HG02588 (cell line): ENCODE results near the gene NBEAL1.
"Not testable (repeated sequence)": the region's sequence is repeated elsewhere in the genome, so short reads cannot be mapped to it uniquely, and the experiment has no call there.

Experiments
- ATAC-seq: cut with Tn5 transposase; IDR thresholded peaks from one replicate; pipeline ENCODE4 v1.9.1; 2021; ENCODE audit warnings: mild to moderate bottlenecking, moderate library complexity; ENCODE audit not compliant: unreplicated experiment

Gene NBEAL1

DNA sequence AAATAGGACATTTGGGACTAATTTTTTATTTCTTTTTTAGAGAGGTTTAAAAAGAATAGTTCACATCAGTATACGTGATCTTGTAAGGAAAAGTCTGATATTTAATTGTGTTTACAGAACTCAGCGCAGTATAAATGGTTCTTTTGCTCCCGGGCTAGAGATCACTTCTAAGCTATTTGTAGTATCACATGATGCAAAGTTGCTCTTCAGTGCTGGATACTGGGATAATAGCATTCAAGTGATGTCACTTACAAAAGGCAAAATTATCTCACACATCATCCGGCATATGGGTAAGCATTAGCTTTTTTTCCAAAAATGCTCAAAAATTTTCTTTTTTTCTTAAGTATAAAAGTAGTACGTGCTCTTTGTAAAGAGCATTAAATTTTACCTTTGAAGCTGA lies 186.8 kb downstream of the NBEAL1 start:
- ATAC-seq = no peak

DNA sequence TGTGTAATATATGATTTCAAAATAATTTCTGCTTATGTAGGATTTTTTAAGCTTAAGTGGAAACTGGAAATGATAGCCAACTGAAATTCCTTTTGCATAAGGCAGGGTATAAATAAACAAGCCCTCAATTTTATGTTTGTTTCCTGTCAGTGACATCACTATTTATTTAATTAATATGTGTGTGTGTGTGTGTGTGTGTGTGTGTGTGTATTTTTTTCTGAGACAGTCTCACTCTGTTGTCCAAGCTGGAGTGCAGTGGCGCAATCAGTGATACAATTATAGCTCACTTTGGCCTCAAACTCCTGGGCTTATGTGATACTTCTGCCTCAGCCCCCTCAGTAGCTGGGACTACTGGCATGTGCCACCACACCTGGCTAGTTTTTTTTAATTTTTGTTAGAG lies 194.9 kb downstream of the NBEAL1 start:
- no peak for ATAC-seq

DNA sequence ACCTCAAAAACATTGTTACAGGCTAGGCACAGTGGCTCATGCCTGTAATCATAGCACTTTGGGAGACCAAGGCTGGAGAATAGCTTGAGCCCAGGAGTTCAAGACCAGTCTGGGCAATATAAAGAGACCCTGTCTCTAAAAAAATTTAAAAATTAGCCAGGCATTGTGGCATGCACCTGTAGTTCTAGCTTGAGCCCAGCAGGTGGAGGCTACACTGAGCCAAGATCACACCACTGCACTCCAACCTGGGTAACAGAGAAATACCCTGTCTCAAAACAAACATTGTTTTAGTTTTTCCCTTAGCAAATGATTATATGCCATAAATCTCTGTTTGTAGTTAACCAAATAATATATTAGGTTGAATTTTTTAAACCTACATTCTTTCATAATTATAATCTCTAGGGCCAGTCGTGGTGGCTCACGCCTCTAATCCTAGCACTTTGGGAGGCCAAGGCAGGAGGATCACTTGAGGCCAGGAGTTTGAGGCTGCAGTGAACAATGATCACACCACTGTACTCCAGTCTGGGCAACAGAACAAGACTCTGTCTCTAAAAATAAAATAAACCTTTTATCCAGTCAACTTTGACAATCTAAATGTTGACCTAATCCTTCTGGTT lies 210.9 kb downstream of the NBEAL1 start:
- ATAC-seq = no peak

DNA sequence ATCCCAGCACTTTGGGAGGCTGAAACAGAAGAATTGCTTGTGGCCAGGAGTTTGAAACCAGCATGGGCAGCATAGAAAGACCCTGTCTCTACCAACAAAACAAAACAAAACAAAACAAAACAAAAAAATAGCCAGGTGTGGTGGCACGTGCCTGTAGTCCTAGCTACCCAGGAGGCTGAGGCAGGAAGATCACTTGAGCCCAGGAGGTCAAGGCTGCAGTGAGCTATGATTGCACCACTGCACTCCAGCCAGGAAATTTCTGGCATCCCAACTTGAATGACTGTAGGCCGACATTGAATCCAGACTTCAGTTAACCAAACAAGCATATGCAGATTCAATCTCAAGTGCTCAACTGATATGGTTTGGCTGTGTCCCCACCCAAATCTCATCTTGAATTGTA lies 215.0 kb downstream of the NBEAL1 start:
- not testable (repeated sequence) for ATAC-seq

DNA sequence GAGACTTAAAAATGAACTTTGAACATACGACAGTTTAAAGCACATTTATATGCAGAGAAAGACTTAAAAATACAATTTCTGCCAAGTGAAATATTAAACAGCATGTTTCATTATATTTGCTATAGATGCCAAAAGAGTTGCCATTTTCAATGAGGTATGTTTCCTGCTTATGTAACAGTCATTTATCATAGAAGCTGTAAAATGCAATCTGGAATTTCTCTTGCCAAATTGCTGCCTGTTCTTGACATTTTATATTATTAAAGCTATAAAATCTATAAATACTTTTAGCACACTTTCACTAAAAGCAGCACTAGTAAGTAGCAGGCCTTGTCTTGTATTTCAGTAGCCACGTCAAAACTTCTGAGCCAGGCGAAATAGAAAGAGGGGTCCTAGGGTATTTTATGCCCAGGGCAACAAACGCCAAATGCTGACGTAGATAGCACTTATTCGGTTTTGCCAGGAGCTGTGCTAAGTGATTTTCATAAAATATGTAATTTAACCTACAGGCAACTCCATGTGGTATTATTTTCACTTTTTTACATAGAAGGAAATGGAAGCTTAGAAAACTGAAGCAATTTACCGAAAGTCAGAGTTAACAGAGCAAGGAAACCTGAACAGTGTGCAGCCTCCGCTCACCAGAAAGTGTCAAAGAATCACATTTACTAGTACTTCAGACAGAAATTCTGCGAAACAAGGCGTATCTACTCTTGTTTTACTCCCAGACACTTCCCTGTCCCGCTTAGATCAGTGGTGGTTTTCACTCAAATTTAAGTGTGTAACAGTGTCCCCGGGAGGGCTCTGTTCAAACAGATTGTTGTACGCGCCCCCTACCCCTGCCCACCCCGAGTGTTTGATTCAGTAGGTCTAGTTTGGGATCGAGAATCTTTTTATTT lies 222.9 kb downstream of the NBEAL1 start:
- ATAC-seq = no peak

GRCh38 chr2:203238292-203238703 lies 223.6 kb downstream of the NBEAL1 start:
- no peak for ATAC-seq

- ATAC-seq = peak; percentile 85
Measured at GRCh38 chr2:203238704-203239526, 224.2 kb downstream of the NBEAL1 start, which contains the start of gene CYP20A1. CYP20A1 (plus strand) TSS chr2:203239018; CDS start chr2:203239063, 45 bp downstream.

DNA sequence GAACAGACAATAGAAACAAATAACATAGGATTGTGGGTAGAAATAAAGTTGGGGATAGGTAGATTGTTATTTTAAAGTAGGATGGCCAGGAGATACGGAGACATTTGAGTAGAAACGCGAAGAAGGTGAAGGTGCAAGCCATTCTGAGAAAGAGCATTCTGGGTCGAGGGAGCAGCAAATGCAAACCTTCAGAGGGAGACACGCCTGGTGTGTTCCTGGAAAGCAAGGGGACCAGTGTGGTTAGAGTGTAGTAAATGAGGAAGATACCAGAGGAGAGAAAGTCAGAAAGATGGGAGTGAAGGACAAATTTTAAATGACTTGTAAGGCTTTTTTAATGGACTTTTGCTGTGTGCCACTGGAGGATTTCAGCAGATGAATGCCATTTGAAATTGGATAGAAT lies 225.8 kb downstream of the NBEAL1 start:
- ATAC-seq = no peak

- no peak for ATAC-seq
Measured at GRCh38 chr2:203242518-203242917, 227.8 kb downstream of the NBEAL1 start.

DNA sequence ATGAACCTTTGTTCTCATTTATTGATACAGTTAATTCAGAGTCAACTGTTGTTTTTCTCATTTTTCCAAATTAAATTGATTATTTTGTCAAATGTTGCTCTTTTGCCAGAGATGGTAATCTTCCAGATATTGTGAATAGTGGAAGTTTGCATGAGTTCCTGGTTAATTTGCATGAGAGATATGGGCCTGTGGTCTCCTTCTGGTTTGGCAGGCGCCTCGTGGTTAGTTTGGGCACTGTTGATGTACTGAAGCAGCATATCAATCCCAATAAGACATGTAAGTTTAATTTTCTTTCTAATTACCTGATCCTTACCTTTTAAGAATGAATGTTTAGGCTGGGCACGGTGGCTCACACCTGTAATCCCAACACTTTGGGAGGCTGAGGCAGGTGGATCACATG lies 232.0 kb downstream of the NBEAL1 start:
- no peak for ATAC-seq

DNA sequence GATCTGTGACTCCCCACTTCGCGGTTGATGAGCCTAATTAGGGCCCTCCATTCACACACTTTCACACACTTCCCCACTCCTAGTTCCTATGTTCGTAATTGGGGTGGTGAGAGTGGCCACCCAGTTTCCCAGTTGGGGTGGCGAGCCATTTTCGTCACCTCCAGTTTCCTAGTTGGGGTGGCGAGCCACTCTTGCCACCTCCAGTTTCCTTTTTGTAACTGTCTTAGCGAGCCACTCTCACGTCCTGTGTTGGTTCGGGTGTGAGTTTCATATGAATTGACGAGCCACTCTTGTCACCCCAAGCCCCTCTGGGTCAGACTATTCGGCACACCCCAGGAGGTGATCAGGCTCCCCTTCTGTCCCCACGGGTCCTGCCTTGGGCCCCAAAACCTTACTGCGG lies 238.1 kb downstream of the NBEAL1 start:
- ATAC-seq = no peak

DNA sequence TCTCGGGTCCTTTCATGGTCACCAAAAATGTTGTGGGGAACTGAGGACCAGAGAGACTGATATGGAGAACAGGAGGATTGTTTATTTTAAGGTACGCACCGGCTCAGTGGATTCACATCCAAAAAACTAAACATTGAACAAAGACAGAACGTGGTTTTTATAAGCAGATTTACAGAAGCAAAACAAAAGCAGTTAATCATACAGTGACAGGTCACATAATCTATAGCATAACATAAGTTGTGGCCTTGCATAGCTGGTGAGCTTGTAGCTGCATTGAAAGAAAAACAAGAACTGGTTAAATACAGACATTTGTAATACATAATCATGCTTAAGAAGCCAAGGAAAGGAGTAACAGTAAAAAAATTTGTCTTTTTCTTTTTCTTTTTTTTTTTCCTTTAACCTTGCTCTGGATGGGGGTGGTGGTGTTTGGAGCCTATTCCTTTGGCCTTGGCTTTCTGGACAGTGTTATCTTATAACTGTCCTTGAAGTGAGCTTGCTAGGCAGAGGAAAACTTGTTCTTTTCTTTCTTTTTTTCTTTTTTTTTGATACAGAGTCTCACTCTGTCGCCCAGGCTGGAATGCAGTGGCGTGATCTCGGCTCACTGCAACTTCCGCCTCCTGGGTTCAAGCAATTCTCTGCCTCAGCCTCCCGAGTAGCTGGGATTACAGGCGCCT lies 238.9 kb downstream of the NBEAL1 start:
- ATAC-seq = not testable (repeated sequence)

DNA sequence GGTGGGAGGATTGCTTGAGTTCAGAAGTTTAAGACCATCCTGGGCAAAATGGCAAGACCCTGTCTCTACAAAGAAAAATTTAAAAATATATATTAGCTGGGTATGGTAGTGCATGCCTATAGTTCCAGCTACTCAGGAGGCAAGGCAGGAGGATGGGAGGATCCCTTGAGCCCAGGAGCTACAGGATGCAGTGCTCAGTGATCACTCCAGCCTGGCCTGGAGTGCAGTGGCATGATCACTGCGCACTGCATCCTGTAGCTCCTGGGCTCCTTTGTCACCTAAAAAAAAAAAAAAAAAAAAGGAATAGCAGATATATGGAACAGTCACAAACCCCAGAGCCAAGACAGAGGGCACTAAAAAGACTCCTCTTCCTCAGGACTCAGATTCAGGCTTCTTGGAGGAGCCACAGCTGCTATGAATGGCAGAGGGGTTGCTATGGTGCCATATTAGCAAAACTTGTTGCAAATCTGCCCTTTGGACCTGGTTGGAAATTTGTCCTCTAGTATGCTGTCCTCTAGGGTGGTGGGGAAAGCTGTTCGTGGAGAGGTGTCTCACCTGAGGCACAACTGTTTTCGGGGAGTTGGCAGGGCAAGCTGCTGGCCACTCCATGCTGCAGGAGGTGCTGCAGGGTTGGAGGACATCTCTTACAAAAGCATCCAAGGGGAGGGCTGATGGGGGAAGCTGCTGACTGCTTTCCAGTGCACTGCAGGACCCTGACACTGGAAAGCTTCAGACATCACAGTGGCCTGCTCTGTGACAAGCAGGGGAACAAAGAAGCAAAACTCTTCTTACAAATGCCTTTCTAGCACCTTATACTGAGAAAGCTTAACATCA lies 246.9 kb downstream of the NBEAL1 start:
- no peak for ATAC-seq
